NCI-H69 (cell line): ENCODE data around the gene PRAMEF18.
"Not testable (repeated sequence)": the region's sequence is repeated elsewhere in the genome, so short reads cannot be mapped to it uniquely, and the experiment has no call there.

Source experiments
- DNase-seq: peaks from one replicate; lab custom pipeline; 2025; lab: John Stamatoyannopoulos, UW

Gene PRAMEF18

GRCh38 chr1:13225675-13226204 lies at the start of gene PRAMEF18:
Gene PRAMEF18 (minus strand): TSS chr1:13226154. CDS start chr1:13226106, 48 bp downstream.
- DNase-seq: not testable (repeated sequence)

DNA sequence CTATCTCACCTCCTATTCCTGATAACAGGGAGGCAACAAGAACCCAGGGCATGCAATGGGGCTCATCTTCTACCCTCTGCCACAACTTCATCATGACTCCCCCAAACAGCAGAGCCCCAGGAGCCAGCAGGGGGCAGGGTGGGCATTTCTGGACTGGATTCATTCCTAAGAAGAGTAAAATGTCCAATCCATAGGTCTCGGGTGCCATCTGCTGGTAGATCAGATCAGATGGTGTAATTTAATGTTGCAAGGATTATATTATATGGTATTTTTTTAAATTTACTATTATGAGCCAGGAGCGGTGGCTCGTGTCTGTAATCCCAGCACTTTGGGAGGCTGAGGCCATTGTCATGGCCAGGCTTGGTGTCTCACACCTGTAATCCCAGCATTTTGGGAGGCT lies 39.2 kb upstream of the PRAMEF18 start:
- not testable (repeated sequence) for DNase-seq

DNA sequence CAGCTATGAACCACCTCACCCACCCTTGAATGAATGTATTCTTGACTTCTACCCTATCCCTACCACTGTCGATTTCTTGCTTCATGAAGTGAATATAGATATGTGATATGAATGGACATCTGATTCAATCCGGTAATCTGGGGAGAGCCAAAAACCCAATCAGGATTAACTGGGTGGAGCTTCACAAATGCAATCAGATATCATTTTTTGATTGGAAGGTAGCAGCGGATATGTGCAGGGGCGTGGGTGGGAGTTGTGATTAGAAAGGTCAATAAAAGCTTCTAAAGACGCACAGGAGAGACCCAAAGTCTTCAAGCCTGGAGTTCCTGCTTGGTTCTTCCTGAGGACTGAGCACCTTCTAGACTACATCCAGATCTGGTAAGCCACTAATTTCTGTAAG lies 27.9 kb upstream of the PRAMEF18 start, which contains the start of gene PRAMEF5:
Gene PRAMEF5, plus strand, starts transcription at position 301 of the 400 bp plus-strand sequence. CDS start 5,071 bp downstream, outside the sequence.
- DNase-seq: not testable (repeated sequence)

GRCh38 chr1:13247122-13247521 lies 21.2 kb upstream of the PRAMEF18 start:
- not testable (repeated sequence) for DNase-seq

GRCh38 chr1:13246554-13246871 lies 20.6 kb upstream of the PRAMEF18 start:
- DNase-seq: not testable (repeated sequence)

GRCh38 chr1:13245841-13246553 lies 20.0 kb upstream of the PRAMEF18 start:
- DNase-seq: not testable (repeated sequence)

GRCh38 chr1:13243536-13244263 lies 17.7 kb upstream of the PRAMEF18 start:
- DNase-seq: not testable (repeated sequence)

DNA sequence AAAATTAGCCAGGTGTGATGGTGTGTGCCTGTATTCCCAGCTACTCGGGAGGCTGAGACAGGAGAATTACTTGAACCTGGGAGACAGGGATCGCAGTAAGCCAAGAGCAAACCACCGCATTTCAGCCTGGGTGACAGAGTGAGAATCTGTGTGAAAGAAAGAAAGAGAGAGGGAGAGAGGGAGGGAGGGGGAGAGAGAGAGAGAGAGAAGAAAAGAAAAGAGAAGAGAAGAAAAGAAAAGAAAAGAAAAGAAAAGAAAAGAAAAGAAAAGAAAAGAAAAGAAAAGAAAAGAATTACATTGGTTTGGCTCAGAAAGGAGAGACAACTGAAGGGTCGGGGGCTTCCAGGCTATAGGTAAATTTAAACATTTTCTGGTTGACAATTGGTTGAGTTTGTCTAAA lies 13.7 kb upstream of the PRAMEF18 start:
- not testable (repeated sequence) for DNase-seq

DNA sequence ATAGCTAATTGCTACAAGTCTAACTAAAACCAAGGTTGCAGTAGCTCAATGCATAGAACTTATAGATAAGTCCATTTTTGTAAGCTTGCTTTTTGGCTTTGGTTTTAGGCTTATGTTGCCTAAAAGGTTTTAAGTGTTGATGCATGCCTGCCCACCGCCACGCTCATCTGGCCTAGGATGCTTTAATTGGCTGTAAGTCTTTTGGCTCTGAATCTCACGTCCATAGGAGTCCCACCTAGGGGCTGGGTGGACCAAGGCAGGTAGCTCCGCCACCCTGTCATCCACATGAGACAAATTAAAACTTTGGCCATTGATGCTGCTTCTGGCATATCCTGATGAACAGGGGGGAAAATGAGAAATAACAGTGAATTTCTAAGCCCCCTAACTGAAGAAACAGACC lies 11.6 kb upstream of the PRAMEF18 start:
- not testable (repeated sequence) for DNase-seq

GRCh38 chr1:13234057-13234456 lies 8.1 kb upstream of the PRAMEF18 start:
- not testable (repeated sequence) for DNase-seq

GRCh38 chr1:13232056-13232455 lies 6.1 kb upstream of the PRAMEF18 start:
- not testable (repeated sequence) for DNase-seq

GRCh38 chr1:13231061-13231750 lies 5.3 kb upstream of the PRAMEF18 start:
- not testable (repeated sequence) for DNase-seq

DNA sequence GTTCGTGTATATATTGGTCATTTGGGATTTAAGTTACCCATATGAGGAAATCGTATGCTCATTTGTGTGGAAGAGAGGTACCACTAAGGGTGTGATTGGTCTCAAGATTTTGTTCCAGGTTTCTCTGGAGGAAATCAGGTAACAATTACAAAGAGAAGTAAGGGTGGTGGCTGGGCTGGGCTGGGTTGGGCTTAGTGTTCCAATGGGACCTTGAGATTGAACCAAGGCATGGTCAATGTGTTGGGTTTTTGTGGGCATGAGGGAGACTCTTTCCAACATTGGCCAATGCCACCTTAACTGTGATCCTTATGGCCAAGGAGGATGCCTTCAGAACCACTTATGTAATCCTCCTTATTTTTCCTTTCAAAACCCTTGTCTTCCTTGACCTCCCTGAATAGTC lies 4.6 kb upstream of the PRAMEF18 start:
- not testable (repeated sequence) for DNase-seq

- not testable (repeated sequence) for DNase-seq
Measured at GRCh38 chr1:13230096-13230495, 4.1 kb upstream of the PRAMEF18 start.

- DNase-seq: peak; percentile 36
Measured at GRCh38 chr1:13228343-13228781, 2.4 kb upstream of the PRAMEF18 start.

GRCh38 chr1:13227271-13228055 lies 1.5 kb upstream of the PRAMEF18 start:
- DNase-seq: not testable (repeated sequence)

DNA sequence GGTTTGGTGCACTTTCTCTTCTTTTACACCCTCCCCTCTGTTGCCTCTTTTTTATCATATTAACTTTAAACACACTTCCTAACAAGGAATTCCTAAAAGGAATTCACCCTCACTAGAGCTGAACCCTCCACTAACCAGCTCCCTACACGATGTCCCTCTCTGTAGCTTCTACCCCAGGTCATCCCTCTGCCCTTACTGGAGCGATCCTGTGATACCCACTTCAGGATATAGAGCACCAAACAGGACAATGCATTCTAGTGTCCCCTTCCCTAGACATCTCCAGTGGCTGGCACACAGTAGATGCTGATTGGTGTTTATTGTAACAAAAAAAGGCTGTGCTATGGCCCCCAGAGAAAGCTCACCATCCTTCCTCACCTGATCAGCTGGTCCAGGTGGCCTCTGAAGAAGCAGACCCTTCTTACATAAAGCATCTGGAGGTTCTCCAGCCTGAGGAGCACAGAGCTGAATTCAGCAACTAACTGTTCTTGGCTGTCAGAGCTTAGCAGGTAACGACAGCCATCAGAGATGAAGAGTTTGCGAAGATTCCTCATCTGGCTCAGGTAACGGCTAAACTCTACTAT lies 1.4 kb downstream of the PRAMEF18 start:
- DNase-seq: no peak

GRCh38 chr1:13222788-13223187 lies 3.2 kb downstream of the PRAMEF18 start:
- DNase-seq: not testable (repeated sequence)

DNA sequence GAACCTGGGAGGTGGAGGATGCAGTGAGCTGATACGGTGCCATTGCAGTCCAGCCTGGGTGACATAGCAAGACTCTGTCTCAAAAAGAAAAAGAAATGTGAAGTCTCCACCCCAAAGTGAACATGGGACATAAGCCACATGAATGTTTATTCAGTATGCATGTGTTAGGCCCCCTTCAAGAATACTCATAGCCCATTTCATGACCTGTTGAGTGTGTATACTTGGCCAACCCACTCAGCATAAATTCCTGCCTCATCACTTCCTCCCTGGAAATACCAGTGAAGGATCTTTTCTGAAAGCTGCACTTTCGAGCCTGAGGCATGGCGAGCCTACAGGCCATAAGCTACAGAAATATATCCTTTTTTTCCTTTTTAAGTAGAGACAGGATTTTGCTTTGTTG lies 6.8 kb downstream of the PRAMEF18 start:
- not testable (repeated sequence) for DNase-seq

- DNase-seq: not testable (repeated sequence)
Measured at GRCh38 chr1:13216619-13217018, 9.3 kb downstream of the PRAMEF18 start.

- not testable (repeated sequence) for DNase-seq
Measured at GRCh38 chr1:13208712-13209111, 17.2 kb downstream of the PRAMEF18 start.
